Measurements from ENCODE around the gene ZNF787. TPM values are rescaled to one million over a fixed set of nuclear protein-coding genes. Genes with fewer than 3 reads are reported as not detected.

ZNF787 gene
- total and polyA plus RNA-seq, 2 of the 13 experiments (the other 11 are each of a cell fraction or from before 2014, with no cell fraction given): 15.1 to 42.8 TPM

GRCh38 chr19:56110515-56111448 is 10.3 kb downstream of the ZNF787 start (continued):
- TF ChIP-seq ZGPAT (CRISPR knock-in tag; IDR thresholded peaks at IDR 0.05) (no peak; the same call in 1 of the 2 replicates), GATA4 (IDR thresholded peaks at IDR 0.05; ENCODE audit: borderline replicate concordance, low read depth) (no peak), ZNF609 (CRISPR knock-in tag; IDR thresholded peaks at IDR 0.05; ENCODE audit: borderline replicate concordance) (peak; percentile 50; the same call in 1 of the 2 replicates), ZNF343 (CRISPR knock-in tag; IDR thresholded peaks at IDR 0.05) (0 out of 2 replicates have a peak, but pooled peaks have one; percentile 45), NCOR1 (IDR thresholded peaks at IDR 0.05; ENCODE audit: borderline replicate concordance, low read length) (peak; percentile 37; the same call in 1 of the 2 replicates), ZNF709 (CRISPR knock-in tag; IDR thresholded peaks at IDR 0.05) (no peak), IKZF4 (CRISPR knock-in tag; IDR thresholded peaks at IDR 0.05; ENCODE audit: borderline replicate concordance, low read depth, not compliant biosample characterization) (no peak), ZNF317 (CRISPR knock-in tag; IDR thresholded peaks at IDR 0.05) (peak; percentile 46; the same call in 1 of the 2 replicates), ZNF761 (CRISPR knock-in tag; conservative IDR thresholded peaks at IDR 0.05) (peak; percentile 17; the same call in 1 of the 2 replicates), ZNF710 (CRISPR knock-in tag; IDR thresholded peaks at IDR 0.05; ENCODE audit: borderline replicate concordance) (0 out of 2 replicates have a peak, but pooled peaks have one; percentile 67), GATAD2A (CRISPR knock-in tag; IDR thresholded peaks at IDR 0.05) (peak; percentile 68), RELA (CRISPR knock-in tag; IDR thresholded peaks at IDR 0.05) (peak; percentile 74; the same call in 1 of the 2 replicates), TCF7 (IDR thresholded peaks at IDR 0.05; ENCODE audit: low read depth) (no peak), ZNF326 (CRISPR knock-in tag; IDR thresholded peaks at IDR 0.05; ENCODE audit: borderline replicate concordance) (peak; percentile 17; the same call in 1 of the 2 replicates), RNF2 (conservative IDR thresholded peaks at IDR 0.05; ENCODE audit: low read depth) (no peak), FOXK1 (CRISPR knock-in tag; IDR thresholded peaks at IDR 0.05; ENCODE audit: borderline replicate concordance, low read depth) (no peak), KLF11 (CRISPR knock-in tag; IDR thresholded peaks at IDR 0.05) (0 out of 2 replicates have a peak, but pooled peaks have one; percentile 22), CHCHD3 (CRISPR knock-in tag; IDR thresholded peaks at IDR 0.05) (no peak), KAT8 (CRISPR knock-in tag; IDR thresholded peaks at IDR 0.05) (peak; percentile 4), AGO1 (IDR thresholded peaks at IDR 0.05; ENCODE audit: low read depth, low read length, poor library complexity, severe bottlenecking) (no peak), ESRRA (CRISPR knock-in tag; IDR thresholded peaks at IDR 0.05; ENCODE audit: low read depth) (0 out of 2 replicates have a peak, but pooled peaks have one; percentile 17)

Data from HepG2 (cell line).